ENCODE measurements around the gene TIPARP. TPM values are rescaled to one million over a fixed set of nuclear protein-coding genes. Genes with fewer than 3 reads are reported as not detected.
"Not testable (repeated sequence)": the region's sequence is repeated elsewhere in the genome, so short reads cannot be mapped to it uniquely, and the experiment has no call there.

The TIPARP gene
- total RNA-seq, 1 donor = 28.2 TPM

DNA sequence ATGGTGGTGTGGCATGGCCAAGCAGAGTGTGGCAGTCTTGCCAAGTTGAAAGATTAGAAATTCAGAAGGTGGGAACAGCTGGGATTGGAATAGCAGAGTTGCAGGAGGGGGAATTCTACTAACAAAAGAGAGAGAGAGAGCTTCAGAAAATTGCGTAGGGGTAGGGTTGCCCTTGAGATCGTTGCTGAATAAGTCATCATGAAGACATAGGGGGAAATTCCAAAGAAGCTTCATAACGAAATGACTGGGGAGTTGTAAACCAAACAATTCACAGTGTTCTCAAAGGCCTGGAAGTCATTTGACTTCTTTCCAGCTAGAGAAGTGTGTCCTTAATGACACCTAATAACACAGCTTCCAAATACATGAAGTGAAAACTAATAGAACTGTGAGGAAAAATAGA, 26.3 kb upstream of the TIPARP start:
- peak; percentile 18 for DNase-seq (ENCODE audit: insufficient read length, low spot score, missing footprints)
- H2AFZ ChIP-seq (ENCODE audit: low read length) = no peak overlapping the region
- TF ChIP-seq, protein P1, sequence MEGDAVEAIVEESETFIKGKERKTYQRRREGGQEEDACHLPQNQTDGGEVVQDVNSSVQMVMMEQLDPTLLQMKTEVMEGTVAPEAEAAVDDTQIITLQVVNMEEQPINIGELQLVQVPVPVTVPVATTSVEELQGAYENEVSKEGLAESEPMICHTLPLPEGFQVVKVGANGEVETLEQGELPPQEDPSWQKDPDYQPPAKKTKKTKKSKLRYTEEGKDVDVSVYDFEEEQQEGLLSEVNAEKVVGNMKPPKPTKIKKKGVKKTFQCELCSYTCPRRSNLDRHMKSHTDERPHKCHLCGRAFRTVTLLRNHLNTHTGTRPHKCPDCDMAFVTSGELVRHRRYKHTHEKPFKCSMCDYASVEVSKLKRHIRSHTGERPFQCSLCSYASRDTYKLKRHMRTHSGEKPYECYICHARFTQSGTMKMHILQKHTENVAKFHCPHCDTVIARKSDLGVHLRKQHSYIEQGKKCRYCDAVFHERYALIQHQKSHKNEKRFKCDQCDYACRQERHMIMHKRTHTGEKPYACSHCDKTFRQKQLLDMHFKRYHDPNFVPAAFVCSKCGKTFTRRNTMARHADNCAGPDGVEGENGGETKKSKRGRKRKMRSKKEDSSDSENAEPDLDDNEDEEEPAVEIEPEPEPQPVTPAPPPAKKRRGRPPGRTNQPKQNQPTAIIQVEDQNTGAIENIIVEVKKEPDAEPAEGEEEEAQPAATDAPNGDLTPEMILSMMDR (IDR thresholded peaks at IDR 0.05; ENCODE audit: extremely low read depth, low read depth, low read length) = no peak
- H3K27ac ChIP-seq (ENCODE audit: low read depth, low read length) = peak overlapping the region; percentile 6
- no peaks in the 10 kb centered on the region for H4K20me1 ChIP-seq (ENCODE audit: insufficient read depth, low read length)
- H3K4me1 ChIP-seq (ENCODE audit: insufficient read depth, low read length) = peaks cover 19% of the 10 kb centered on the region
- no peaks in the 10 kb centered on the region for H3K79me2 ChIP-seq (ENCODE audit: insufficient read depth, low read length)
- peak overlapping the region; percentile 20 for H3K4me2 ChIP-seq (ENCODE audit: insufficient read depth, low read length)
- H3K4me3 ChIP-seq (ENCODE audit: insufficient read depth, low read length) = no peak overlapping the region
- H3K27me3 ChIP-seq (ENCODE audit: insufficient read depth, low read length) = no peaks in the 10 kb centered on the region
- no peaks in the 10 kb centered on the region for H3K36me3 ChIP-seq (ENCODE audit: insufficient read depth, low read length)
- H3K9me3 ChIP-seq (ENCODE audit: low read depth, low read length) = no peaks in the 10 kb centered on the region

DNA sequence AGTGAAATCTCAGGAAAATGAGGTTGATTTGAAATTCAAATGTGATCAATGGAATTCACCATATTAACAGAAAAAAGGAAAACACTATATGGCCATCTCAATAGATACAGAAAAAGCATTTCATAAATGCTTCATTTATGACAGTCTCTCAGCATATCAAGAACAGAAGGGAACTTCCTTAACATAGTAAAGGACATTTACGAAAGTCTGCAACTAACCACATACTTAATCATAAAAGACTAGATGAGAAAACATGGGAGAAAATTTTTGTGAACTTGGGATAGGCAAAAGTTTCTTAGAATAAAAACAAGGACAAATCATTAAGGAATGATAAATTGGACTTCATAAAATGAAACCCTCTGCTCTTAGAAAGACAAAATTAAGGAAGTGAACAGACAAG, 24.7 kb upstream of the TIPARP start:
- no peak overlapping the region for H3K4me3 ChIP-seq (ENCODE audit: insufficient read depth, low read length)
- H3K4me2 ChIP-seq (ENCODE audit: insufficient read depth, low read length) = no peak overlapping the region
- H3K79me2 ChIP-seq (ENCODE audit: insufficient read depth, low read length) = no peaks in the 10 kb centered on the region
- no peaks in the 10 kb centered on the region for H3K27me3 ChIP-seq (ENCODE audit: insufficient read depth, low read length)
- no peak overlapping the region for H2AFZ ChIP-seq (ENCODE audit: low read length)
- TF ChIP-seq, protein P1 (IDR thresholded peaks at IDR 0.05; ENCODE audit: extremely low read depth, low read depth, low read length) = no peak
- H3K9me3 ChIP-seq (ENCODE audit: low read depth, low read length) = no peaks in the 10 kb centered on the region
- peaks cover 4% of the 10 kb centered on the region for H3K4me1 ChIP-seq (ENCODE audit: insufficient read depth, low read length)
- peak; percentile 8 for DNase-seq (ENCODE audit: insufficient read length, low spot score, missing footprints)
- H3K27ac ChIP-seq (ENCODE audit: low read depth, low read length) = no peak overlapping the region
- H3K36me3 ChIP-seq (ENCODE audit: insufficient read depth, low read length) = no peaks in the 10 kb centered on the region
- no peaks in the 10 kb centered on the region for H4K20me1 ChIP-seq (ENCODE audit: insufficient read depth, low read length)

DNA sequence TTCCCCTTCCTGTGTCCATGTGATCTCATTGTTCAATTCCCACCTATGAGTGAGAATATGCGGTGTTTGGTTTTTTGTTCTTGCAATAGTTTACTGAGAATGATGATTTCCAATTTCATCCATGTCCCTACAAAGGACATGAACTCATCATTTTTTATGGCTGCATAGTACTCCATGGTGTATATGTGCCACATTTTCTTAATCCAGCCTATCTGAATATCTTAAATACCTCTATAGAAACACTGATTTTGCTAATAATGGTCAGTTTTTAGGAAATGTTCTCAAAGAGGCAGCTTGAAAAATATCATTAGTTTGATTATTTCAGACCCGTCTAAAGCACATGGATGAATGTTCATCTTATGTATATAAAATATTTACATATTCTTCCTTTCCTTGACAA, 21.7 kb upstream of the TIPARP start:
- H3K4me2 ChIP-seq (ENCODE audit: insufficient read depth, low read length); H3K4me3 ChIP-seq (ENCODE audit: insufficient read depth, low read length); H2AFZ ChIP-seq (ENCODE audit: low read length); H3K9me3 ChIP-seq (ENCODE audit: low read depth, low read length); H3K27ac ChIP-seq (ENCODE audit: low read depth, low read length); H4K20me1 ChIP-seq (ENCODE audit: insufficient read depth, low read length); H3K36me3 ChIP-seq (ENCODE audit: insufficient read depth, low read length); DNase-seq (ENCODE audit: insufficient read length, low spot score, missing footprints); H3K27me3 ChIP-seq (ENCODE audit: insufficient read depth, low read length); H3K79me2 ChIP-seq (ENCODE audit: insufficient read depth, low read length): not testable (repeated sequence)
- peaks cover 11% of the 10 kb centered on the region for H3K4me1 ChIP-seq (ENCODE audit: insufficient read depth, low read length)

DNA sequence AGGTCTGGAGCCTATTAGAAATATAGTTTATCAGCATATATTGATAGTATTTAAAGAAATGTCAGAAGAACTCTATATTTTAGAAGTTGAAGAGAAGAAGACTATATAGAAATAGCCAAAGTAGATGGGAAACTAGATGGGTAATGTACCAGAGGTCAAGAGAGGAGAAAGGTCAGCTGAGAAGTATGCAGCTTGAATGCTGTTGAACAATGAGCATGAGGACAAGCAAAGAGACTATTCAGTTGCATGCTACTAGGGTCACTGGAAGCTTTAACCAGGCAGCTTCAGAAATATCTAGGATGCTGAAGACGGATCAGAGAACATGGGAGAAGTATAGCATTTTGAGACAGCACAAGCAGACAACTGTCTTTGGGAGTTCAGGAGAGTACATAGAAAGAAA, 19.6 kb upstream of the TIPARP start:
- Histone ChIP-seq H4K20me1 (ENCODE audit: insufficient read depth, low read length) (no peaks in the 10 kb centered on the region), H3K9me3 (ENCODE audit: low read depth, low read length) (no peaks in the 10 kb centered on the region), H2AFZ (ENCODE audit: low read length) (no peak overlapping the region), H3K4me1 (ENCODE audit: insufficient read depth, low read length) (peaks cover 8% of the 10 kb centered on the region), H3K79me2 (ENCODE audit: insufficient read depth, low read length) (no peaks in the 10 kb centered on the region), H3K27me3 (ENCODE audit: insufficient read depth, low read length) (no peaks in the 10 kb centered on the region), H3K36me3 (ENCODE audit: insufficient read depth, low read length) (no peaks in the 10 kb centered on the region), H3K4me2 (ENCODE audit: insufficient read depth, low read length) (no peak overlapping the region), H3K4me3 (ENCODE audit: insufficient read depth, low read length) (no peak overlapping the region), H3K27ac (ENCODE audit: low read depth, low read length) (no peak overlapping the region)
- DNase-seq (ENCODE audit: insufficient read length, low spot score, missing footprints) = no peak
- TF ChIP-seq, protein P1 (IDR thresholded peaks at IDR 0.05; ENCODE audit: extremely low read depth, low read depth, low read length) = no peak
